MCF 10A (cell line): Measurements from ENCODE around the gene SEC24D. TPM values are rescaled to one million over a fixed set of nuclear protein-coding genes. Genes with fewer than 3 reads are reported as not detected.
"Not testable (repeated sequence)": the region's sequence is repeated elsewhere in the genome, so short reads cannot be mapped to it uniquely, and the experiment has no call there.

Source experiments
- BruUV-seq: library from RNA; stranded (reverse); fragments of 400-500 nt; replicated peaks from 2 replicates; lab custom pipeline; 2021; lab: Mats Ljungman, UMichigan
- CTCF ChIA-PET: fragments of 300-600 bp; sonication (Branson Sonifier 250); formaldehyde crosslinking; extraction: SDS; loops from one replicate; lab custom pipeline; 2021; ENCODE audit warnings: antibody characterized with exemption, inconsistent platforms; lab: Yijun Ruan, JAX
- POLR2A ChIA-PET: fragments of 300-600, 350-650 bp; sonication (Branson Sonifier 250); formaldehyde crosslinking; extraction: SDS; loops from one replicate; lab custom pipeline; 2020; ENCODE audit warnings: antibody characterized with exemption, inconsistent platforms; lab: Yijun Ruan, JAX
- DNase-seq: peaks from one replicate; pipeline ENCODE4 v3.0.0-alpha.2; 2018; ENCODE audit not compliant: unreplicated experiment
- H3K27ac Mint-ChIP-seq: one replicate; pipeline ENCODE4 v1.8.0; 2022; ENCODE audit warnings: mild to moderate bottlenecking, low read depth, mixed read lengths; ENCODE audit not compliant: unreplicated experiment
- H3K27me3 Mint-ChIP-seq: one replicate; pipeline ENCODE4 v1.8.0; 2022; ENCODE audit warnings: mixed read lengths; ENCODE audit not compliant: insufficient read depth, unreplicated experiment
- H3K36me3 Mint-ChIP-seq: one replicate; pipeline ENCODE4 v1.8.0; 2022; ENCODE audit warnings: mild to moderate bottlenecking, moderate library complexity, mixed read lengths; ENCODE audit not compliant: insufficient read depth, unreplicated experiment
- H3K4me1 Mint-ChIP-seq: one replicate; pipeline ENCODE4 v1.8.0; 2022; ENCODE audit warnings: mixed read lengths; ENCODE audit not compliant: insufficient read depth, unreplicated experiment
- H3K4me3 Mint-ChIP-seq: one replicate; pipeline ENCODE4 v1.8.0; 2022; ENCODE audit warnings: mild to moderate bottlenecking, moderate library complexity, mixed read lengths; ENCODE audit not compliant: unreplicated experiment
- H3K9me3 Mint-ChIP-seq: one replicate; pipeline ENCODE4 v1.8.0; 2022; ENCODE audit warnings: mixed read lengths; ENCODE audit not compliant: unreplicated experiment
- intact Hi-C: fragments of 100-400 bp; cut with micrococcal nuclease; formaldehyde crosslinking; loops from 2 replicates; pipeline ENCODE4 v1.14.1; 2022
- total RNA-seq: library from RNA; stranded (reverse); gene quantifications from 2 replicates; pipeline ENCODE4 v1.2.3, GENCODE V29; 2022
- TF ChIP-seq, protein P1 (sequence below): fragments of 200-600 bp; IDR thresholded peaks from one replicate; pipeline ENCODE4 v1.8.0; 2022; ENCODE audit warnings: antibody characterized with exemption, mild to moderate bottlenecking; ENCODE audit not compliant: unreplicated experiment

Gene SEC24D
- total RNA-seq, 1 experiment from 2014 or later = 117 TPM

DNA sequence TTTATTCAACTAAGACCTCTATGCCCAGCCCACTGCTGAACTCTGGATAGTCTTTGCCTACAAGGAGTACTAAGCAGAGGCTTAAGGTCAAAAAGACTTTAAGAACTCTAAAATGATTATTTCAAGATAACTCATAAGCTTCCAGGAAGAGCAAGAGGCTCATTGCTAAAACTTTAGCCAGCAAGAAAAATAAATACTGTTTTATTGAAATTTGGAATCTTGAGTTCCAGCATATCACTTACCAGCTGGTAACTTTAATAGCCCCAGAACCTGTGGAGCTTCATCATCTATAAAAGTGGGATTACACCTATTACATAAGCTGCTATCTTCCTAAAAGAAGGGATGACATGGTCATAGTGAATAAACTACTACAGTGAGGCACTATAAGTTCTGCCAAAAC lies 47.0 kb downstream of the SEC24D start:
- intact Hi-C loops = no loop called here
- no peaks in the 10 kb centered on the region for H3K27me3 Mint-ChIP-seq
- no peak for DNase-seq
- peaks cover 24% of the 10 kb centered on the region for H3K36me3 Mint-ChIP-seq
- TF ChIP-seq, protein P1, sequence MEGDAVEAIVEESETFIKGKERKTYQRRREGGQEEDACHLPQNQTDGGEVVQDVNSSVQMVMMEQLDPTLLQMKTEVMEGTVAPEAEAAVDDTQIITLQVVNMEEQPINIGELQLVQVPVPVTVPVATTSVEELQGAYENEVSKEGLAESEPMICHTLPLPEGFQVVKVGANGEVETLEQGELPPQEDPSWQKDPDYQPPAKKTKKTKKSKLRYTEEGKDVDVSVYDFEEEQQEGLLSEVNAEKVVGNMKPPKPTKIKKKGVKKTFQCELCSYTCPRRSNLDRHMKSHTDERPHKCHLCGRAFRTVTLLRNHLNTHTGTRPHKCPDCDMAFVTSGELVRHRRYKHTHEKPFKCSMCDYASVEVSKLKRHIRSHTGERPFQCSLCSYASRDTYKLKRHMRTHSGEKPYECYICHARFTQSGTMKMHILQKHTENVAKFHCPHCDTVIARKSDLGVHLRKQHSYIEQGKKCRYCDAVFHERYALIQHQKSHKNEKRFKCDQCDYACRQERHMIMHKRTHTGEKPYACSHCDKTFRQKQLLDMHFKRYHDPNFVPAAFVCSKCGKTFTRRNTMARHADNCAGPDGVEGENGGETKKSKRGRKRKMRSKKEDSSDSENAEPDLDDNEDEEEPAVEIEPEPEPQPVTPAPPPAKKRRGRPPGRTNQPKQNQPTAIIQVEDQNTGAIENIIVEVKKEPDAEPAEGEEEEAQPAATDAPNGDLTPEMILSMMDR = no peak
- no peaks in the 10 kb centered on the region for H3K9me3 Mint-ChIP-seq
- POLR2A ChIA-PET = no interaction called here
- no peak overlapping the region for H3K27ac Mint-ChIP-seq
- no peak overlapping the region for H3K4me3 Mint-ChIP-seq
- BruUV-seq = no TSS peak
- CTCF ChIA-PET = interaction anchor here (0.8 to 1.4 kb wide), 3 partner anchors 35 to 85 kb away, joined by 3 to 5 read pairs (median 5); no protein-coding TSS in a partner anchor
- no peaks in the 10 kb centered on the region for H3K4me1 Mint-ChIP-seq

GRCh38 chr4:118787844-118788380 lies 48.0 kb downstream of the SEC24D start:
- H3K36me3 Mint-ChIP-seq = peaks cover 25% of the 10 kb centered on the region
- no peak overlapping the region for H3K4me3 Mint-ChIP-seq
- DNase-seq = no peak
- ChIA-PET POLR2A (interaction anchor here (0.6 kb wide), 1 partner anchor 92 kb away, joined by 3 read pairs; no protein-coding TSS in a partner anchor), CTCF (interaction anchor here (1.0 to 1.2 kb wide), 2 partner anchors 77 to 193 kb away, joined by 4 read pairs; no protein-coding TSS in a partner anchor)
- no peak overlapping the region for H3K27ac Mint-ChIP-seq
- no peaks in the 10 kb centered on the region for H3K4me1 Mint-ChIP-seq
- intact Hi-C loops = no loop called here
- no peaks in the 10 kb centered on the region for H3K9me3 Mint-ChIP-seq
- H3K27me3 Mint-ChIP-seq = no peaks in the 10 kb centered on the region
- TF ChIP-seq, protein P1 = no peak
- no TSS peak for BruUV-seq

- intact Hi-C loops = no loop called here
- H3K36me3 Mint-ChIP-seq = peaks cover 36% of the 10 kb centered on the region
Observed at GRCh38 chr4:118784776-118785175, 51.1 kb downstream of the SEC24D start.

DNA sequence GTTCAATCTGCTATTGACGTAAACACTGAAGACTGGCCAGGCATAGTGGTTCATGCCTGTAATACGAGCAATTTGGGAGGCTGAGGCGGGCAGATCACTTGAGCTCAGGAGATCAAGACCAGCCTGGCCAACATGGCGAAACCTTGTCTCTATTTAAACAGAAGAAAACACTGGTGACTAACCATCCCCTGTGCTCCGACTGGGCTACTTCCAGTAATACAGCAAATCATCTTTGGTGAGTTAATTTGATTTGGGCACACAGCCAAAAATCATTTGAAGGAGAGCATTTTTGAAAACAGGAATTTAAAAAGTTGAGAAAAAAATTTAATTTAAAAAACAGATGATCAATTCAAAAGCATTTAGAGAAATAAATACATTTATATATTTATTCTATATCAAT lies 52.0 kb downstream of the SEC24D start:
- peaks cover 44% of the 10 kb centered on the region for H3K36me3 Mint-ChIP-seq
- H3K4me3 Mint-ChIP-seq = no peak overlapping the region
- TF ChIP-seq, protein P1 = no peak
- H3K4me1 Mint-ChIP-seq = no peaks in the 10 kb centered on the region
- ChIA-PET POLR2A (no interaction called here), CTCF (interaction anchor here (1.1 to 1.2 kb wide), 2 partner anchors 81 to 185 kb away, joined by 5 read pairs; no protein-coding TSS in a partner anchor)
- intact Hi-C loops = no loop called here
- H3K27ac Mint-ChIP-seq = no peak overlapping the region
- no peaks in the 10 kb centered on the region for H3K27me3 Mint-ChIP-seq
- DNase-seq = peak; percentile 34
- H3K9me3 Mint-ChIP-seq = peaks cover 7% of the 10 kb centered on the region
- BruUV-seq = no TSS peak

More at GRCh38 chr4:118784776-118785175, 51.1 kb downstream of the SEC24D start:
- CTCF ChIA-PET = interaction anchor here (1.1 to 1.2 kb wide), 2 partner anchors 80 to 94 kb away, joined by 4 read pairs; no protein-coding TSS in a partner anchor
- Mint-ChIP-seq H3K9me3 (peaks cover 6% of the 10 kb centered on the region), H3K4me3 (no peak overlapping the region), H3K4me1 (no peaks in the 10 kb centered on the region), H3K27ac (no peak overlapping the region), H3K27me3 (no peaks in the 10 kb centered on the region)
- DNase-seq = no peak
- POLR2A ChIA-PET = interaction anchor here (0.8 to 1.0 kb wide), 2 partner anchors 8 to 66 kb away, joined by 3 read pairs; no protein-coding TSS in a partner anchor
- no TSS peak for BruUV-seq
- TF ChIP-seq, protein P1 = no peak

DNA sequence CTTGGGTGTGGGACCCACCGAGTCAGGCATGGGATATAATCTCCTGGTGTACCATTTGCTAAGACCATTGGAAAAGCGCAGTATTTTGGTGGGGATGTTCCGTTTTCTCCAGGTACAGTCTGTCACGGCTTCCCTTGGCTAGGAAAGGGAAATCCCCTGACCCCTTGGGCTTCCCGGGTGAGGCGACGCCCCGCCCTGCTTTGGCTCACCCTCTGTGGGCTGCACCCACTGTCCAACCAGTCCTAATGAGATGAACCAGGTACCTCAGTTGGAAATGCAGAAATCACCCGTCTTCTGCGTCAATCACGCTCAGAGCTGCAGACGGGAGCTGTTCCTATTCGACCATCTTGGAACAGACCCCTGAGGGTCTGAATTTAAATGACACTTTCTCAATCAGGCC lies 53.0 kb downstream of the SEC24D start:
- CTCF ChIA-PET = interaction anchor here (0.6 to 1.7 kb wide), 4 partner anchors 11 to 186 kb away, joined by 3 to 6 read pairs (median 5); no protein-coding TSS in a partner anchor
- peaks cover 50% of the 10 kb centered on the region for H3K36me3 Mint-ChIP-seq
- H3K4me1 Mint-ChIP-seq, H3K27ac Mint-ChIP-seq, DNase-seq, H3K27me3 Mint-ChIP-seq, POLR2A ChIA-PET, BruUV-seq, intact Hi-C loops, H3K9me3 Mint-ChIP-seq, H3K4me3 Mint-ChIP-seq: not testable (repeated sequence)

GRCh38 chr4:118777649-118778048 lies 58.3 kb downstream of the SEC24D start:
- H3K27ac Mint-ChIP-seq, BruUV-seq, H3K27me3 Mint-ChIP-seq, POLR2A ChIA-PET, DNase-seq, H3K9me3 Mint-ChIP-seq, intact Hi-C loops, H3K4me3 Mint-ChIP-seq: not testable (repeated sequence)
- H3K36me3 Mint-ChIP-seq = peaks cover 27% of the 10 kb centered on the region
- H3K4me1 Mint-ChIP-seq = peaks cover 25% of the 10 kb centered on the region
- CTCF ChIA-PET = interaction anchor here (1.3 kb wide), 1 partner anchor 113 kb away, joined by 3 read pairs; no protein-coding TSS in a partner anchor
